ENCODE results near the gene ANO4.

DNA sequence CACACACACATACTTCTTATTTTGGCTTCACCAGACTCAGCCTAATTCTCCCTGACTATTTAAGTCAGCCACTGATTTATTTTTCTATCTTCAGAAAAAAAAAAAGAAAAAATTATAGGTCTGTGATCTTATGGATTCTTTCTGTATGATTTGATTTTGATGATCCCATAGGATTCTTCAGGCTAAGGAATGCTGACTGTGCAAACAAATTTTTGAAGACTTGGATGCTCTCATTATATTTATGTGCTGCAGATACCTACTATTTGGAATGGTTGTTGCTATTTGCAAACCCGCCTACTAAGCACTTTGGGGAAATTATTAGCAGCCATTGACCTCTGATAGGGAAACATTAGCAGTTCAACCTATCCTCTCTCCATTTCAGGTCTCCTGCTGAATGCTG lies 4.0 kb upstream of the ANO4 start:
- TF ChIP-seq, protein P1, sequence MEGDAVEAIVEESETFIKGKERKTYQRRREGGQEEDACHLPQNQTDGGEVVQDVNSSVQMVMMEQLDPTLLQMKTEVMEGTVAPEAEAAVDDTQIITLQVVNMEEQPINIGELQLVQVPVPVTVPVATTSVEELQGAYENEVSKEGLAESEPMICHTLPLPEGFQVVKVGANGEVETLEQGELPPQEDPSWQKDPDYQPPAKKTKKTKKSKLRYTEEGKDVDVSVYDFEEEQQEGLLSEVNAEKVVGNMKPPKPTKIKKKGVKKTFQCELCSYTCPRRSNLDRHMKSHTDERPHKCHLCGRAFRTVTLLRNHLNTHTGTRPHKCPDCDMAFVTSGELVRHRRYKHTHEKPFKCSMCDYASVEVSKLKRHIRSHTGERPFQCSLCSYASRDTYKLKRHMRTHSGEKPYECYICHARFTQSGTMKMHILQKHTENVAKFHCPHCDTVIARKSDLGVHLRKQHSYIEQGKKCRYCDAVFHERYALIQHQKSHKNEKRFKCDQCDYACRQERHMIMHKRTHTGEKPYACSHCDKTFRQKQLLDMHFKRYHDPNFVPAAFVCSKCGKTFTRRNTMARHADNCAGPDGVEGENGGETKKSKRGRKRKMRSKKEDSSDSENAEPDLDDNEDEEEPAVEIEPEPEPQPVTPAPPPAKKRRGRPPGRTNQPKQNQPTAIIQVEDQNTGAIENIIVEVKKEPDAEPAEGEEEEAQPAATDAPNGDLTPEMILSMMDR (IDR thresholded peaks at IDR 0.05) = no peak
- no peak for TF ChIP-seq ZFX (IDR thresholded peaks at IDR 0.05; ENCODE audit: borderline replicate concordance)
